SJCRH30 (cell line): ENCODE measurements around the gene CLCNKA. TPM values are rescaled to one million over a fixed set of nuclear protein-coding genes. Genes with fewer than 3 reads are reported as not detected.
"Not testable (repeated sequence)": the region's sequence is repeated elsewhere in the genome, so short reads cannot be mapped to it uniquely, and the experiment has no call there.

Source experiments
- DNase-seq, 2 experiments: peaks; one replicate each; pipeline ENCODE4 v3.0.0-alpha.2; 2015 to 2020
- H3K27ac ChIP-seq: fragments of 250-450 bp; sonication (Bioruptor Pico); 2 replicates; pipeline ENCODE4 v1.5.1; 2020; ENCODE audit warnings: mild to moderate bottlenecking, moderate library complexity
- H3K27me3 ChIP-seq: fragments of 250-450 bp; sonication (Bioruptor Pico); 2 replicates; pipeline ENCODE4 v1.5.1; 2020; ENCODE audit warnings: mild to moderate bottlenecking, moderate library complexity
- H3K36me3 ChIP-seq: fragments of 250-450 bp; sonication (Bioruptor Pico); 2 replicates; pipeline ENCODE4 v1.5.1; 2020; ENCODE audit warnings: mild to moderate bottlenecking, moderate library complexity
- H3K4me1 ChIP-seq: fragments of 250-450 bp; sonication (Bioruptor Pico); 2 replicates; pipeline ENCODE4 v1.5.1; 2020; ENCODE audit warnings: mild to moderate bottlenecking, moderate library complexity
- H3K4me3 ChIP-seq: fragments of 250-450 bp; sonication (Bioruptor Pico); 2 replicates; pipeline ENCODE4 v1.5.1; 2020; ENCODE audit warnings: mild to moderate bottlenecking, moderate library complexity
- H3K9me3 ChIP-seq: fragments of 250-450 bp; sonication (Bioruptor Pico); replicated peaks from 2 replicates; pipeline ENCODE4 v1.5.1; 2020; ENCODE audit warnings: mild to moderate bottlenecking, moderate library complexity
- total RNA-seq: library from RNA; depleted of rRNA; stranded (reverse); fragments of >200 nt; shearing (Covaris generic); gene quantifications from 2 replicates; pipeline ENCODE4 v1.2.3, GENCODE V29; 2014

The CLCNKA gene
- total RNA-seq, 1 experiment from 2014 or later, result 0.42 TPM

- no peak for DNase-seq
Measured at GRCh38 chr1:16053781-16054502, 32.1 kb downstream of the CLCNKA start.

GRCh38 chr1:16054598-16055540 lies 33.0 kb downstream of the CLCNKA start:
- Histone ChIP-seq H3K36me3 (no peaks in the 10 kb centered on the region), H3K27me3 (0 out of 2 replicates have a peak, but pooled peaks cover 4% of the 10 kb centered on the region), H3K4me3 (no peak overlapping the region), H3K9me3 (no peaks in the 10 kb centered on the region), H3K4me1 (no peaks in the 10 kb centered on the region), H3K27ac (no peak overlapping the region)
- DNase-seq, result no peak

More at GRCh38 chr1:16053781-16054502, 32.1 kb downstream of the CLCNKA start:
- Histone ChIP-seq H3K27ac (no peak overlapping the region), H3K4me3 (no peak overlapping the region), H3K4me1 (no peaks in the 10 kb centered on the region), H3K9me3 (no peaks in the 10 kb centered on the region), H3K36me3 (no peaks in the 10 kb centered on the region), H3K27me3 (0 out of 2 replicates have a peak, but pooled peaks cover 4% of the 10 kb centered on the region)

GRCh38 chr1:16055613-16056520 lies 34.0 kb downstream of the CLCNKA start:
- Histone ChIP-seq H3K4me3 (no peak overlapping the region), H3K27me3 (peaks cover 7% of the 10 kb centered on the region; the same call in 1 of the 2 replicates), H3K9me3 (no peaks in the 10 kb centered on the region), H3K36me3 (no peaks in the 10 kb centered on the region), H3K4me1 (no peaks in the 10 kb centered on the region), H3K27ac (no peak overlapping the region)
- DNase-seq, result peak; percentile 90 to 95

DNA sequence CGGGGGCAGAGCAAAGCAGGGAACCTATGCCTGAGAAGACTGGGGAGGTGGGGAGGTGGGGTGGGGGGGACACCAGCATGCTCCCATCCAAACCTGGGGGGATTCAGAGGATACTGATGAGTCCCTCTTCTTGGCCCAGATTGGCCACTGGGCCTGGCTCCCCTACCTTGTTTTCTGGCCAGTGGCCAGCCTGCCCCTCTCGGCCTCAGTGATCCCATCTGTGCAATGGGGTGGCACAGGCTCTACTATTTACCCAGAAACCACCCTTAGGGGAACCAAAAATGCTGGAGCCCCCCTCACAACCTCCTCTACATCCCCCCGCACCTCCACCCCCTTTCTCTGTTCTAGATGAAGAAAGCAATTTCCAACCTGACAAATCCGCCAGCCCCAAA lies 34.7 kb downstream of the CLCNKA start:
- H3K4me3 ChIP-seq, H3K36me3 ChIP-seq, DNase-seq, H3K27ac ChIP-seq, H3K9me3 ChIP-seq, H3K4me1 ChIP-seq: not testable (repeated sequence)
- H3K27me3 ChIP-seq, result peaks cover 14% of the 10 kb centered on the region; the same call in 1 of the 2 replicates

DNA sequence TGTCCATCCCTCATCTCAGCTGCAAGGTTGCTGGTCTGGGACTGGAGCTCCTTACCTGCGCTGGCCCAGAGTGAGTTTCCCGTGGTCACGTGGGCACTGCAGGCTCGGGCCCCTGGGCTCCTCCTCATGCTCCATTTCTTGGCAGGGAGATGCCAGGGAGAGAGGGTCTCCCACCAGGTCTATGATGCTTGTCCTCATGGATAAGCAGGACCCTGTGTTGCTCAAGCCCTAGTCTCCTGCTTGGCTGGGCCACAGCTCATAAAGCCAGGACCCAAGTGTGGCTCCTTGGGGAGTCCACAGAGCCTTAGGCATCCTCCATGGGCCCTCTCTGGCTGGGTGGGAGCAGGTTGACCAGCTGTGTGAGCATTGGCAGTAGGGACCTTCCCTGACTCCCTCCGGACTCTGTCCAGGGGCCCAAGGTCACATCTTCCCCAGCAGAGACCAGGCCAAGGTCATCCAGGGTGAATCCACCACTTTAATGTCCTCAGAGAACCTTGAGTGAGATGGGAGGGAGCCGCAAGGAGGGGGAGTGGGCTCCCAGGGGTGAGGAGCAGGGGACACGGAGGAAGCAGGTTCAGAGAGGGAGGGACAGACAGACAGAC lies 35.6 kb downstream of the CLCNKA start:
- not testable (repeated sequence) for H3K4me3 ChIP-seq, H3K36me3 ChIP-seq, H3K4me1 ChIP-seq, H3K27ac ChIP-seq, H3K9me3 ChIP-seq, DNase-seq
- peaks cover 14% of the 10 kb centered on the region; the same call in 1 of the 2 replicates for H3K27me3 ChIP-seq

DNA sequence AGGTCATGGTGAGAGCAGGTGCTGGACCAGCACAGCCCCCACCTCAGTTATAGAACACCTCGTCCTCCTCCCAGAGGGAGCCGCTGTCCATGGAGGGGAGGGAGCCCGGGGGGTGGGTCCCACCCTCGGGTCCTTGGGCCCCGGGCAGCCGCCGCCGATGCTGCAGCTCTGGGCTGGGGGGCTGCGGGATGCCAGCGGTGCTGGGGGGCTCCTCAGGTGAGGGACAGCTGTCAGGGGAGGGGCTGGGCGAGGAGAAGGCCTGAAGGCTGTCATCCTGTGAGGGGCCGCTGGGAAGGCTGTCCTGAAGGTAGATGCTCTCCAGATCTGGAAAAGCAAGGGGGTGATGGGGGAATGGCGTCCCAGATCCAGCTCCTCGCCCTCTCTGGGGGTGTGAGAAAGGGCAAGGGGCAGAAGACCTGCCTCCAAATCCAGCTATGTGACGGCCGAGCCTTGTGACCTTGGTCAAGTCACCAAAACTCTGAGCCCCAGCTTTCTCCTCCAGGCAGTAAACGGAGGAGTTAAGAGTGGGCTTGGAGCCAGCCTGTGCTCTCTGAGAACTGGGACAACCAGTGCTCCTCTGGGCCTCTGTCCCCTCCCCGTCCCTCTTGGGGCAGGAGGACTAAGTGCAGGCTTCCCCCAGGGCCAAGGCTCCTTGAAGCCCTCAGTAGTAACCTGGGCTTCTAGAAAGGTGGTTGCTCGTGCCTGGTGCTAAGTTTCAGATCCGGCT lies 36.7 kb downstream of the CLCNKA start:
- H3K36me3 ChIP-seq, H3K4me3 ChIP-seq, H3K4me1 ChIP-seq, DNase-seq, H3K27ac ChIP-seq, H3K9me3 ChIP-seq: not testable (repeated sequence)
- H3K27me3 ChIP-seq, result peaks cover 18% of the 10 kb centered on the region; the same call in 1 of the 2 replicates

GRCh38 chr1:16061266-16061665 lies 39.4 kb downstream of the CLCNKA start:
- no peaks in the 10 kb centered on the region for H3K9me3 ChIP-seq
- H3K36me3 ChIP-seq, result no peaks in the 10 kb centered on the region
- H3K4me1 ChIP-seq, result no peaks in the 10 kb centered on the region
- DNase-seq, result no peak
- no peak overlapping the region for H3K4me3 ChIP-seq
- no peak overlapping the region for H3K27ac ChIP-seq
- peaks cover 35% of the 10 kb centered on the region; the same call in 1 of the 2 replicates for H3K27me3 ChIP-seq

DNA sequence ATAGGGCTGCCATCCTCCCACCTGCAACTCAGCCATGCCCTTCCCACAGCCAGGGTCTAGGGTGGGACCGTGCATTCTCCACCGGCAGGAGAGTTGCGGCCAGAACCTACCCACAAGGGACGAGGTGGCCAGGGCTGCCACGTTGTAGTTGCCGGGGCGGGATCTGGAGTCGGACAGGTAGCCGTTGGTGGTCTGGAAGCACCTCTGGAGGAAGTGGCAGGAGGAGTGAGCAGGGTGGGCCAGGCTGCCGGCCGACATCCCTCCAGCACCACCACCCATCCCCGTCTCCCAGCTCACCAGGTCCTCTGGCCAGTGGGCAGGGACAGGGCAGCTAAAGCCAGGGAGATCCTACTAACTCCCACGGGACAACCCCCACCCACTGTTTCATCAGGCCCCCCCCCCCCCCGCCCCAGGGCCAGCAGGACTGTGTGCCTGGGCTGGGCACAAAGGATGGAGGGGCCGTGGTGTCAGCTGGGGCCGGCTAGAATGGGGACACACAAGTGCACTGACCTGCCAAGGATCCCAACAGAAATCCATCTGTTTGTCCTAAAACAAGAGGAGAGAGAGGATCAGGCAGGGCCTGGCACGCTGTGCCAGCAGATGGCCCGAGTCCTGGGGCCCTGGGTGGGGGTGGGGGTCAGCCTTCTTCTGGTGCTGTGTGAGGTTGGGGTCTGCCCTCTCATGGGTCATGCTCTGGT lies 40.3 kb downstream of the CLCNKA start:
- H3K27me3 ChIP-seq, result peaks cover 35% of the 10 kb centered on the region; the same call in 1 of the 2 replicates

DNA sequence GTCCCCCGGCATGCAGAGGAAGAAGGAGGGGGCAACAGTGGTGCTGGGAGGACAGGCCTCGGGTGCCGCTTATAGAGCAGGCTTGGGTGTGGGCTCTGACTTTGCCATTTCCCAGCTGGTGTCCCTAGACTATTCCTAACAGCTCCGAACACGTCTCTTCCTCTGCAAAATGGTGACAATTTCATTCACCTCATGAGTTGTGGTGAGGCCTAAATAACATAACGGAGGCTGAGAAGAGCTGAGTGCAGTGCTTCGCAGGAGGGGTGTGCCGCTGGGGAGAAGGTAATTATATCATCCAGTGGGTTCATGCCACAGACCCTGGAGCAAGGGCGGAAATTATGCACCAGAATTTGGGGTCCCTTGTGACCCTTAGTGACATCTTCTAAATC lies 40.8 kb downstream of the CLCNKA start:
- not testable (repeated sequence) for H3K9me3 ChIP-seq, H3K4me3 ChIP-seq, DNase-seq, H3K27ac ChIP-seq, H3K36me3 ChIP-seq
- Histone ChIP-seq H3K4me1 (peaks cover 11% of the 10 kb centered on the region), H3K27me3 (peaks cover 38% of the 10 kb centered on the region; the same call in 1 of the 2 replicates)

More for the DNA sequence above, 40.3 kb downstream of the CLCNKA start:
- H3K4me1 ChIP-seq, DNase-seq, H3K36me3 ChIP-seq, H3K27ac ChIP-seq, H3K9me3 ChIP-seq, H3K4me3 ChIP-seq: not testable (repeated sequence)

GRCh38 chr1:16063226-16063829 lies 41.5 kb downstream of the CLCNKA start:
- H3K27ac ChIP-seq, result no peak overlapping the region
- H3K4me3 ChIP-seq, result no peak overlapping the region
- H3K4me1 ChIP-seq, result peaks cover 15% of the 10 kb centered on the region
- no peaks in the 10 kb centered on the region for H3K36me3 ChIP-seq
- DNase-seq, result no peak
- H3K27me3 ChIP-seq, result peaks cover 39% of the 10 kb centered on the region
- H3K9me3 ChIP-seq, result no peaks in the 10 kb centered on the region

DNA sequence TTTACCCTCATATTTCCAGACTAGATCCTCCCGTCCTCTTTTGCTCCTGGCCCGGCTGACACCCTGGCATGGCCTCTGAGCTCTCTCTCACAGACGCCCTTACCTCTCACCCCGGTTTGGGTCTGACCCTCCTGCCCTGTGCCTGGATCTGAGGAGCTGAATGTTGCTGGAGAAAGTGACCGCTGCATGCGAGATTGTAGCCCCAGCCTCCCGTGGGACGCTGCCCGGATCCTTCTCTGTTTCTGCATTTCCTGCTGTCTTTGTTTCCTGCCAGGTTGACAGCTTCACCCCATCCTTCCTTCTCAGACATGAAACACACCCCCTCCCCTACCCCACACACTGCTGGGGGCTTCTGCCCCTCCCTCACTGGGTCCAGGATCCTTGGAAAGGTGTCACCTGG lies 42.1 kb downstream of the CLCNKA start:
- peaks cover 45% of the 10 kb centered on the region for H3K27me3 ChIP-seq
- H3K36me3 ChIP-seq, result no peaks in the 10 kb centered on the region
- H3K4me3 ChIP-seq, result no peak overlapping the region
- peaks cover 15% of the 10 kb centered on the region for H3K4me1 ChIP-seq
- H3K27ac ChIP-seq, result no peak overlapping the region
- H3K9me3 ChIP-seq, result no peaks in the 10 kb centered on the region
- no peak for DNase-seq

DNA sequence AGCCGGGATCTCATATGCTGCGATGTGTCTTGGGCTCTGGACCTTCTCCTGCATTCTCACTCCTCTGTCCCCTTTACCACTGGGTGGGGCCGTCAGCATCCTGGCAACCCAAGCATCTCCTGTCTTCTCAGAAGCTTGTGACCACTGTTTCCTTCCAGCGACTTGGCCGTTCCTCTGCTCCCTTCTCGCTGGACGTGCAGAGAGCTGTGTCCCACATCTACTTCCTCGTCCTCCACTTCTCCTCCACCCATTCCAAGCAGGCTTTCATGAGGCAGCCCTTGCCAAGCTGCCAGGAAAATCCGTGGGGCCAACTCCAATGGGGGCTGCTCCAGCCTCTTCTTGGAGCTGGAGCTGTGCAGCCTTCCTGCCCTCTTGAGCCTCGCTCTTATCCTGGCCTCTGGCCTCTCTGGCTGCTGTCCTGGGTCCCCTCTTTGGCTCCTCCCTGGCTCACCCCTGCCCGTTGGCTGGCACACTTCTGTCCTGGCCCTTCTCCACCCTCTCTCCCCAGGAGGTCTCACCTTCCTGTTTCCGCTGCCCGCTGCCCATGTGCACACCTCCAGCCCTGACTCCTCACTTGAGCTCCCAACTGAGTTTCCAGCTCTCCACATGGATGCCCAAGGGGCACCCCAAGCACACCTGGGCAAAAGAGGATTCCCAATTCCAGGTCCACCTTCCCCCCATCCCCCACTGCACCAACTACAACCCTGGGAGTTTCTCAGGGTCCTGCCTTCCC lies 42.9 kb downstream of the CLCNKA start:
- H3K4me1 ChIP-seq, result peaks cover 15% of the 10 kb centered on the region

More for the DNA sequence above, 42.9 kb downstream of the CLCNKA start:
- no peaks in the 10 kb centered on the region for H3K9me3 ChIP-seq
- no peak for DNase-seq
- H3K4me3 ChIP-seq, result no peak overlapping the region
- H3K27ac ChIP-seq, result no peak overlapping the region
- peaks cover 51% of the 10 kb centered on the region for H3K27me3 ChIP-seq
- H3K36me3 ChIP-seq, result no peaks in the 10 kb centered on the region
